ENCODE measurements around the gene PCDHB8.
A peak's percentile ranks its signal among the peaks of the same experiment; 100 is the strongest.
"Not testable (repeated sequence)": the region's sequence is repeated elsewhere in the genome, so short reads cannot be mapped to it uniquely, and the experiment has no call there.

The PCDHB8 gene

GRCh38 chr5:141177577-141178191 lies at the start of gene PCDHB8:
PCDHB8 (plus strand) TSS chr5:141177790; CDS start chr5:141178035, 245 bp downstream.
- DNase-seq: not testable (repeated sequence)

GRCh38 chr5:141135030-141135717 lies 42.4 kb upstream of the PCDHB8 start, which contains the start of gene PCDHB5:
PCDHB5 (plus strand) TSS chr5:141135206; CDS start chr5:141135435, 229 bp downstream.
- DNase-seq: peak; percentile 11

- DNase-seq: no peak
Observed at GRCh38 chr5:141135718-141136266, 41.8 kb upstream of the PCDHB8 start.

- DNase-seq: not testable (repeated sequence)
Observed at GRCh38 chr5:141137346-141137745, 40.2 kb upstream of the PCDHB8 start.

GRCh38 chr5:141149812-141150211 lies 27.8 kb upstream of the PCDHB8 start, which contains the start of gene PCDHB6:
PCDHB6 (plus strand) TSS chr5:141150057; CDS start chr5:141150258, 201 bp downstream.
- DNase-seq: peak; percentile 1

GRCh38 chr5:141150224-141150992 lies 27.2 kb upstream of the PCDHB8 start:
- no peak for DNase-seq

- DNase-seq: no peak
Observed at GRCh38 chr5:141150993-141151325, 26.6 kb upstream of the PCDHB8 start.

- DNase-seq: not testable (repeated sequence)
Observed at GRCh38 chr5:141151632-141152031, 26.0 kb upstream of the PCDHB8 start.

- DNase-seq: not testable (repeated sequence)
Observed at GRCh38 chr5:141152096-141152495, 25.5 kb upstream of the PCDHB8 start.

GRCh38 chr5:141155540-141156374 lies 21.8 kb upstream of the PCDHB8 start:
- no peak for DNase-seq

- not testable (repeated sequence) for DNase-seq
Observed at GRCh38 chr5:141157356-141157755, 20.2 kb upstream of the PCDHB8 start.

- not testable (repeated sequence) for DNase-seq
Observed at GRCh38 chr5:141157901-141158300, 19.7 kb upstream of the PCDHB8 start.

GRCh38 chr5:141172381-141173204 lies 5.0 kb upstream of the PCDHB8 start, which contains the start of gene PCDHB7:
PCDHB7 (plus strand) TSS chr5:141172644; CDS start chr5:141172836, 192 bp downstream.
- DNase-seq: peak; percentile 19

- not testable (repeated sequence) for DNase-seq
Observed at GRCh38 chr5:141174291-141175104, 3.1 kb upstream of the PCDHB8 start.

- no peak for DNase-seq
Observed at GRCh38 chr5:141175933-141176332, 1.7 kb upstream of the PCDHB8 start.

- not testable (repeated sequence) for DNase-seq
Observed at GRCh38 chr5:141179371-141179770, 1.8 kb downstream of the PCDHB8 start.

- not testable (repeated sequence) for DNase-seq
Observed at GRCh38 chr5:141179876-141180275, 2.3 kb downstream of the PCDHB8 start.

GRCh38 chr5:141180313-141180712 lies 2.7 kb downstream of the PCDHB8 start:
- no peak for DNase-seq

- no peak for DNase-seq
Observed at GRCh38 chr5:141182248-141182647, 4.7 kb downstream of the PCDHB8 start, which contains the start of gene PCDHB16. PCDHB16 (plus strand) TSS chr5:141182387; CDS start chr5:141182560, 173 bp downstream.

Measured in activated CD4-positive, alpha-beta T cell treated with anti-CD3 and anti-CD28 coated beads, Interleukin-2, Interleukin-6, amounts not matched to agents 100 ng/mL and 50 ng/mL, durations not matched to agents 16 hours and 8 hours (primary cell).